HEK293T (cell line): ENCODE measurements around the gene RPL34.

Experiments
- CTCF ChIA-PET: fragments of 350-600 bp; formaldehyde crosslinking; extraction: SDS; loops from one replicate; lab custom pipeline; 2021; ENCODE audit warnings: antibody characterized with exemption, inconsistent platforms; lab: Yijun Ruan, JAX
- POLR2A ChIA-PET: fragments of 350-600 bp; formaldehyde crosslinking; extraction: SDS; loops from one replicate; lab custom pipeline; 2020; ENCODE audit warnings: antibody characterized with exemption, inconsistent platforms; lab: Yijun Ruan, JAX
- DNase-seq: peaks from one replicate; pipeline ENCODE4 v3.0.0; 2012; ENCODE audit warnings: mixed read lengths; ENCODE audit errors: extremely low spot score
- ARNT ChIP-seq: fragments of 450-650 bp; IDR thresholded peaks from 2 replicates; pipeline ENCODE4 v1.6.1; 2017; ENCODE audit warnings: mild to moderate bottlenecking
- BHLHE40 ChIP-seq: fragments of 450-650 bp; IDR thresholded peaks from 2 replicates; pipeline ENCODE4 v1.6.1; 2016; ENCODE audit warnings: mild to moderate bottlenecking, moderate library complexity, borderline replicate concordance
- CTBP1 ChIP-seq: fragments of 450-650 bp; IDR thresholded peaks from 2 replicates; pipeline ENCODE4 v1.6.1; 2016; ENCODE audit warnings: borderline replicate concordance
- ELF4 ChIP-seq: fragments of 450-650 bp; IDR thresholded peaks from 2 replicates; pipeline ENCODE4 v1.6.1; 2017; ENCODE audit warnings: antibody characterized with exemption
- FOXA1 ChIP-seq: fragments of 450-650 bp; IDR thresholded peaks from 2 replicates; pipeline ENCODE4 v1.6.1; 2016; ENCODE audit warnings: mild to moderate bottlenecking
- FOXK2 ChIP-seq: fragments of 450-650 bp; IDR thresholded peaks from 2 replicates; pipeline ENCODE4 v1.6.1; 2016; ENCODE audit warnings: mild to moderate bottlenecking
- FOXM1 ChIP-seq: fragments of 450-650 bp; IDR thresholded peaks from 2 replicates; pipeline ENCODE4 v1.6.1; 2017; ENCODE audit warnings: mild to moderate bottlenecking, borderline replicate concordance
- HDGF ChIP-seq: fragments of 450-650 bp; IDR thresholded peaks from 2 replicates; pipeline ENCODE4 v1.6.1; 2017; ENCODE audit warnings: antibody characterized with exemption, borderline replicate concordance
- L3MBTL2 ChIP-seq: fragments of 450-650 bp; conservative IDR thresholded peaks from 2 replicates; pipeline ENCODE4 v1.6.1; 2016; ENCODE audit warnings: mild to moderate bottlenecking
- LEF1 ChIP-seq: fragments of 450-650 bp; IDR thresholded peaks from 2 replicates; pipeline ENCODE4 v1.6.1; 2017; ENCODE audit warnings: mild to moderate bottlenecking, borderline replicate concordance
- NFRKB ChIP-seq: fragments of 450-650 bp; IDR thresholded peaks from 2 replicates; pipeline ENCODE4 v1.6.1; 2016; ENCODE audit warnings: mild to moderate bottlenecking, moderate library complexity
- PKNOX1 ChIP-seq: fragments of 450-650 bp; IDR thresholded peaks from 2 replicates; pipeline ENCODE4 v1.6.1; 2016
- SP1 ChIP-seq: fragments of 450-650 bp; IDR thresholded peaks from 2 replicates; pipeline ENCODE4 v1.6.1; 2017
- SUZ12 ChIP-seq: fragments of 450-650 bp; IDR thresholded peaks from 2 replicates; pipeline ENCODE4 v1.6.1; 2016; ENCODE audit warnings: mild to moderate bottlenecking
- TARDBP ChIP-seq: fragments of 450-650 bp; IDR thresholded peaks from 2 replicates; pipeline ENCODE4 v1.6.1; 2016
- ZNF384 ChIP-seq: fragments of 450-650 bp; IDR thresholded peaks from 2 replicates; pipeline ENCODE4 v1.6.1; 2016

Gene RPL34

GRCh38 chr4:108644237-108644636, 23.9 kb downstream of the RPL34 start:
- CTCF ChIA-PET: interaction anchor here (0.6 kb wide), 1 partner anchor 19 kb away, joined by 4 read pairs; no protein-coding TSS in a partner anchor
- no peak for DNase-seq
- POLR2A ChIA-PET: no interaction called here
- TF ChIP-seq TARDBP (no peak), ARNT (no peak), L3MBTL2 (no peak)

- CTCF ChIA-PET: no interaction called here
- TF ChIP-seq BHLHE40: no peak
- no peak for TF ChIP-seq LEF1
- no peak for TF ChIP-seq ZNF384
- no peak for TF ChIP-seq FOXK2
- TF ChIP-seq L3MBTL2: no peak
- no peak for TF ChIP-seq FOXM1
- no peak for TF ChIP-seq ELF4
- TF ChIP-seq PKNOX1: no peak
- no peak for TF ChIP-seq TARDBP
- no peak for TF ChIP-seq SP1
- TF ChIP-seq NFRKB: no peak
- no peak for TF ChIP-seq HDGF
- no peak for TF ChIP-seq CTBP1
- TF ChIP-seq SUZ12: no peak
- no peak for TF ChIP-seq ARNT
- TF ChIP-seq FOXA1: no peak
- DNase-seq: no peak
- POLR2A ChIA-PET: no interaction called here
Measured at GRCh38 chr4:108646706-108647105, 26.3 kb downstream of the RPL34 start.

- no peak for TF ChIP-seq LEF1
- TF ChIP-seq FOXK2: no peak
- CTCF ChIA-PET: interaction anchor here (1.2 kb wide), 1 partner anchor 14 kb away, joined by 4 read pairs; no protein-coding TSS in a partner anchor
- peak; percentile 10 for DNase-seq
- POLR2A ChIA-PET: interaction anchor here (0.6 to 1.9 kb wide), 4 partner anchors 13 to 788 kb away, joined by 3 to 10 read pairs (median 6); partner anchors contain the start of gene RPL34
Measured at GRCh38 chr4:108649863-108650211, 29.5 kb downstream of the RPL34 start.

GRCh38 chr4:108650212-108651013, 30.0 kb downstream of the RPL34 start, which contains the start of gene OSTC:
OSTC (plus strand) TSS chr4:108650599; CDS start chr4:108650656, 57 bp downstream.
- DNase-seq: peak; percentile 93
- ChIA-PET POLR2A (interaction anchor here (0.6 to 1.9 kb wide), 6 partner anchors 14 to 789 kb away, joined by 3 to 10 read pairs (median 4); partner anchors contain the start of gene RPL34), CTCF (interaction anchor here (1.2 kb wide), 1 partner anchor 15 kb away, joined by 4 read pairs; no protein-coding TSS in a partner anchor)
- TF ChIP-seq ZNF384 (no peak), FOXA1 (no peak), SP1 (no peak), HDGF (no peak), FOXM1 (no peak), L3MBTL2 (peak; percentile 77), ARNT (no peak), ELF4 (peak; percentile 53), NFRKB (no peak), PKNOX1 (peak; percentile 15; the same call in 1 of the 2 replicates)

GRCh38 chr4:108651014-108651791, 30.8 kb downstream of the RPL34 start:
- DNase-seq: peak; percentile 34
- ChIA-PET CTCF (interaction anchor here (1.2 kb wide), 1 partner anchor 15 kb away, joined by 4 read pairs; no protein-coding TSS in a partner anchor), POLR2A (interaction anchor here (0.9 to 1.9 kb wide), 4 partner anchors 15 to 31 kb away, joined by 3 to 10 read pairs (median 4); partner anchors contain the start of gene RPL34)
- no peak for TF ChIP-seq FOXK2
- TF ChIP-seq ZNF384: no peak
- no peak for TF ChIP-seq ARNT
- TF ChIP-seq NFRKB: no peak
- TF ChIP-seq BHLHE40: no peak
- no peak for TF ChIP-seq SUZ12
- TF ChIP-seq CTBP1: no peak
- TF ChIP-seq L3MBTL2: no peak
- TF ChIP-seq FOXM1: no peak
- TF ChIP-seq ELF4: no peak

- CTCF ChIA-PET: interaction anchor here (0.6 kb wide), 1 partner anchor 99 kb away, joined by 3 read pairs; no protein-coding TSS in a partner anchor
- DNase-seq: no peak
- POLR2A ChIA-PET: no interaction called here
- no peak for TF ChIP-seq ZNF384
Measured at GRCh38 chr4:108662629-108663028, 42.3 kb downstream of the RPL34 start.
